ENCODE results near the gene DOCK1.

Gene DOCK1

GRCh38 chr10:127193125-127193524 is 287.9 kb downstream of the DOCK1 start:
- no peak for DNase-seq

GRCh38 chr10:127194111-127194510 is 288.9 kb downstream of the DOCK1 start:
- no peak for DNase-seq

- no peak for DNase-seq
Observed at GRCh38 chr10:127194599-127194998, 289.4 kb downstream of the DOCK1 start.

GRCh38 chr10:127195041-127195506 is 289.8 kb downstream of the DOCK1 start:
- no peak for DNase-seq

GRCh38 chr10:127195571-127196281 is 290.5 kb downstream of the DOCK1 start:
- DNase-seq: no peak

GRCh38 chr10:127196282-127197153 is 291.3 kb downstream of the DOCK1 start, which contains the start of gene INSYN2A:
Gene INSYN2A, minus strand, starts transcription at chr10:127196591. Its CDS starts 20,196 bp downstream, at chr10:127176395.
- DNase-seq: no peak

- DNase-seq: no peak
Observed at GRCh38 chr10:127197154-127197432, 291.9 kb downstream of the DOCK1 start.

GRCh38 chr10:127198307-127198706 is 293.1 kb downstream of the DOCK1 start:
- DNase-seq: no peak

- DNase-seq: no peak
Observed at GRCh38 chr10:127198721-127199120, 293.5 kb downstream of the DOCK1 start.

GRCh38 chr10:127200646-127201045 is 295.4 kb downstream of the DOCK1 start:
- DNase-seq: no peak

- no peak for DNase-seq
Observed at GRCh38 chr10:127203067-127203466, 297.8 kb downstream of the DOCK1 start.

- DNase-seq: no peak
Observed at GRCh38 chr10:127207081-127207480, 301.9 kb downstream of the DOCK1 start.

- DNase-seq: no peak
Observed at GRCh38 chr10:127210936-127211466, 305.8 kb downstream of the DOCK1 start.

- DNase-seq: no peak
Observed at GRCh38 chr10:127215866-127216265, 310.6 kb downstream of the DOCK1 start.

GRCh38 chr10:127216274-127216673 is 311.0 kb downstream of the DOCK1 start:
- no peak for DNase-seq

GRCh38 chr10:127216786-127217185 is 311.6 kb downstream of the DOCK1 start:
- DNase-seq: no peak

- no peak for DNase-seq
Observed at GRCh38 chr10:127218658-127219057, 313.4 kb downstream of the DOCK1 start.

- DNase-seq: no peak
Observed at GRCh38 chr10:127221281-127221680, 316.1 kb downstream of the DOCK1 start.

- DNase-seq: no peak
Observed at GRCh38 chr10:127227027-127227426, 321.8 kb downstream of the DOCK1 start.

GRCh38 chr10:127227663-127228062 is 322.4 kb downstream of the DOCK1 start:
- DNase-seq: no peak

GRCh38 chr10:127228195-127228787 is 323.1 kb downstream of the DOCK1 start:
- peak; percentile 41 for DNase-seq

GRCh38 chr10:127234306-127234800 is 329.1 kb downstream of the DOCK1 start:
- no peak for DNase-seq

GRCh38 chr10:127236266-127236665 is 331.0 kb downstream of the DOCK1 start:
- no peak for DNase-seq

All from NCI-H1694 treated with DMSO at 0.1 percent for 48 hours (cell line).